ENCODE results near the gene RPL11. TPM values are rescaled to one million over a fixed set of nuclear protein-coding genes. Genes with fewer than 3 reads are reported as not detected.

The RPL11 gene
- total RNA-seq, result 1,000 to 10,000 TPM in 1 of 5 donors, 100 to 1,000 TPM in 4; 255 to 1,618 (median 778) TPM
- 1,000 to 10,000 TPM; 3,493 to 4,094 (median 3,871) TPM for polyA plus RNA-seq
- long read RNA-seq, donor 1, transcript RPL11-206 (6 exons, 1,017 nt), result major isoform, 312 of 735 reads
- long read RNA-seq, donor 1, transcript RPL11-203 (5 exons, 879 nt), result minor isoform, 95 of 735 reads
- long read RNA-seq, donor 1, transcript RPL11-201 (6 exons, 660 nt), result minor isoform, 55 of 735 reads
- long read RNA-seq, donor 1, partial matches to known transcripts, result 248 of 735 reads
- long read RNA-seq, donor 1, other reads (novel, unspliced or antisense), result 20 of 735 reads
- long read RNA-seq, donor 2, transcript RPL11-206 (6 exons, 1,017 nt), result major isoform, 481 of 914 reads
- long read RNA-seq, donor 2, transcript RPL11-201 (6 exons, 660 nt), result minor isoform, 61 of 914 reads
- long read RNA-seq, donor 2, transcript RPL11-203 (5 exons, 879 nt), result minor isoform, 154 of 914 reads
- long read RNA-seq, donor 2, partial matches to known transcripts, result 180 of 914 reads
- long read RNA-seq, donor 2, other reads (novel, unspliced or antisense), result 34 of 914 reads
- long read RNA-seq, donor 3, transcript RPL11-201 (6 exons, 660 nt), result minor isoform, 75 of 1,185 reads
- long read RNA-seq, donor 3, transcript RPL11-205 (4 exons, 539 nt), result minor isoform, 10 of 1,185 reads
- long read RNA-seq, donor 3, transcript RPL11-206 (6 exons, 1,017 nt), result major isoform, 515 of 1,185 reads
- long read RNA-seq, donor 3, transcript RPL11-203 (5 exons, 879 nt), result minor isoform, 143 of 1,185 reads
- long read RNA-seq, donor 3, partial matches to known transcripts, result 402 of 1,185 reads
- long read RNA-seq, donor 3, other reads (novel, unspliced or antisense), result 39 of 1,185 reads
- long read RNA-seq, donor 4, transcript RPL11-206 (6 exons, 1,017 nt), result major isoform, 85 of 207 reads
- long read RNA-seq, donor 4, transcript RPL11-201 (6 exons, 660 nt), result minor isoform, 12 of 207 reads
- long read RNA-seq, donor 4, transcript RPL11-203 (5 exons, 879 nt), result minor isoform, 22 of 207 reads
- long read RNA-seq, donor 4, partial matches to known transcripts, result 86 of 207 reads
- long read RNA-seq, donor 4, other reads (novel, unspliced or antisense), result 0 of 207 reads
- long read RNA-seq, donor 5, transcript RPL11-203 (5 exons, 879 nt), result minor isoform, 142 of 1,505 reads
- long read RNA-seq, donor 5, transcript RPL11-205 (4 exons, 539 nt), result minor isoform, 9 of 1,505 reads
- long read RNA-seq, donor 5, transcript RPL11-201 (6 exons, 660 nt), result minor isoform, 72 of 1,505 reads
- long read RNA-seq, donor 5, transcript RPL11-206 (6 exons, 1,017 nt), result major isoform, 719 of 1,505 reads
- long read RNA-seq, donor 5, partial matches to known transcripts, result 503 of 1,505 reads
- long read RNA-seq, donor 5, other reads (novel, unspliced or antisense), result 60 of 1,505 reads
- long read RNA-seq, donor 6, result 0 reads
- long read RNA-seq, donor 7, transcript RPL11-205 (4 exons, 539 nt), result minor isoform, 11 of 1,998 reads
- long read RNA-seq, donor 7, transcript RPL11-201 (6 exons, 660 nt), result minor isoform, 111 of 1,998 reads
- long read RNA-seq, donor 7, transcript RPL11-206 (6 exons, 1,017 nt), result major isoform, 811 of 1,998 reads
- long read RNA-seq, donor 7, transcript RPL11-203 (5 exons, 879 nt), result minor isoform, 204 of 1,998 reads
- long read RNA-seq, donor 7, partial matches to known transcripts, result 774 of 1,998 reads
- long read RNA-seq, donor 7, other reads (novel, unspliced or antisense), result 87 of 1,998 reads
- long read RNA-seq, donor 8, transcript RPL11-203 (5 exons, 879 nt), result minor isoform, 209 of 1,951 reads
- long read RNA-seq, donor 8, transcript RPL11-201 (6 exons, 660 nt), result minor isoform, 125 of 1,951 reads
- long read RNA-seq, donor 8, transcript RPL11-205 (4 exons, 539 nt), result minor isoform, 13 of 1,951 reads
- long read RNA-seq, donor 8, transcript RPL11-206 (6 exons, 1,017 nt), result major isoform, 894 of 1,951 reads
- long read RNA-seq, donor 8, partial matches to known transcripts, result 651 of 1,951 reads
- long read RNA-seq, donor 8, other reads (novel, unspliced or antisense), result 59 of 1,951 reads
- long read RNA-seq, donor 9, transcript RPL11-206 (6 exons, 1,017 nt), result major isoform, 811 of 2,155 reads
- long read RNA-seq, donor 9, transcript RPL11-203 (5 exons, 879 nt), result minor isoform, 184 of 2,155 reads
- long read RNA-seq, donor 9, transcript RPL11-201 (6 exons, 660 nt), result minor isoform, 118 of 2,155 reads
- long read RNA-seq, donor 9, transcript RPL11-205 (4 exons, 539 nt), result minor isoform, 6 of 2,155 reads
- long read RNA-seq, donor 9, partial matches to known transcripts, result 990 of 2,155 reads
- long read RNA-seq, donor 9, other reads (novel, unspliced or antisense), result 46 of 2,155 reads
- long read RNA-seq, donor 10, transcript RPL11-206 (6 exons, 1,017 nt), result major isoform, 349 of 668 reads
- long read RNA-seq, donor 10, transcript RPL11-205 (4 exons, 539 nt), result minor isoform, 6 of 668 reads
- long read RNA-seq, donor 10, transcript RPL11-203 (5 exons, 879 nt), result minor isoform, 60 of 668 reads
- long read RNA-seq, donor 10, transcript RPL11-201 (6 exons, 660 nt), result minor isoform, 51 of 668 reads
- long read RNA-seq, donor 10, partial matches to known transcripts, result 188 of 668 reads
- long read RNA-seq, donor 10, other reads (novel, unspliced or antisense), result 14 of 668 reads

- H3K36me3 ChIP-seq, result peaks cover 33 to 43% (median 39%) of the 10 kb centered on the region in 4 donors
- TF ChIP-seq CTCF (IDR thresholded peaks at IDR 0.05) (peak in 5 of 7 experiments; percentile 81 to 89 (median 84)), POLR2AphosphoS5 (IDR thresholded peaks at IDR 0.05) (peak; percentile 82 to 98 (median 91)), POLR2A (IDR thresholded peaks at IDR 0.05) (peak in 2 of 4 donors; percentile 56 to 71), EP300 (IDR thresholded peaks at IDR 0.05) (no peak)
- H3K4me3 ChIP-seq, result peak within 1 kb of the TSS; percentile 75 to 90 (median 84)
- H3K9me3 ChIP-seq, result no peaks in the 10 kb centered on the region
- H3K27ac ChIP-seq, result peak within 1 kb of the TSS; percentile 79 to 92 (median 90)
- 0 to 1% (median 1%) methylated on average over 39 to 45 of the region's 45 CpGs for WGBS, 5 donors
- intact Hi-C loops (cut with DNase I; ENCODE audit: low total_unique reads), result loop anchor here (5.0 kb wide), 1 partner anchor 56 kb away; no protein-coding TSS in a partner anchor
- peak; percentile 94 to 98 for DNase-seq
- H3K4me1 ChIP-seq, result peaks cover 36 to 51% (median 45%) of the 10 kb centered on the region in 4 donors
- H3K27me3 ChIP-seq, result no peaks in the 10 kb centered on the region
Measured at GRCh38 chr1:23691499-23692307, at the start of gene RPL11. RPL11 (plus strand) TSS chr1:23691806; CDS start chr1:23691824, 18 bp downstream.

DNA sequence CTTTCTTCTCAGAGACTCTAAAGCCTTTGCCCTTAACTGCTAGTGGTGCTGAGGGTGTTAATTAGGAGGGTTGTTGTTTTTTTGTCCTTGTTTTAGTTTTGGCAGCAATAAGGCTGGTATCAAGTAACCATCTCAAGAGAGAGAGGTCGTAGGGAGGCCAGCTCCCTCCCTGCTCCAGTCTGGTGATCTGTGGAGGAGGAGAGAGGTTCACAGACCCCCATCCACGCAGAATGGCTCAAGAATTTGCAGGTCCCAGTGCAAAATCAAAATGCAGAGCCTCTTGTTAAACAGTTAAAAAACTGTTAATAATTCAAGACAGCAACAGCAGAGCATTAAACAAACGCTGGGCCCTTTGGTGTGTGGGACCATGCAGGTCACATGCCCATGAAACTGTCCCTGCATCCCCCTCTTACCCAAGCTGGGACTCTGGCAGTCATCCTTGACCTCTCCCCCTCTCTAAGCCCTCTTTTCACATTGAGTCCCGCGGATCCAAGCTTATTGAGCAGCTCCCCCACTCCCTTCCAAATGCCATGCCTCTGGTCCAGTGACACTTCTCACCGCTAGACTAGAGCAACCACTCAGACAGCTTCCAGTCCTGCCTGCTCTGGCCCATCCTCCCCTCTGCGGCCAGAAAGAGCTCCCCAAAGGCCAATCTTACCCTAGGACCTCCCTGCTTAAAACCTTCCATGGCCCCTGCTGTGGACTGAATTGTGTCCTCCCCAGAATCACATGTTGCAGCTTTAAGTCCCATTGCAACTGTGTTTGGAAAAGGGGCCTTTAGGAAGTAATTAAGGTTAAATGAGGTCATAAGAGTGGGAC is 47.7 kb upstream of the RPL11 start:
- intact Hi-C loops (cut with DNase I; ENCODE audit: low total_unique reads), result no loop called here
- Histone ChIP-seq H3K36me3 (no peaks in the 10 kb centered on the region), H3K27me3 (no peaks in the 10 kb centered on the region), H3K27ac (no peak overlapping the region), H3K4me3 (no peak overlapping the region), H3K9me3 (no peaks in the 10 kb centered on the region), H3K4me1 (peaks cover 0 to 1% (median 0%) of the 10 kb centered on the region in 4 donors)
- 50 to 60% (median 57%) methylated on average over 7 of the region's 7 CpGs for WGBS, 5 donors
- TF ChIP-seq EP300 (IDR thresholded peaks at IDR 0.05), result no peak
- TF ChIP-seq POLR2A (IDR thresholded peaks at IDR 0.05), result no peak
- no peak for TF ChIP-seq POLR2AphosphoS5 (IDR thresholded peaks at IDR 0.05)
- no peak for TF ChIP-seq CTCF (IDR thresholded peaks at IDR 0.05)
- DNase-seq, result no peak
